ENCODE results near the gene GAS6. TPM values are rescaled to one million over a fixed set of nuclear protein-coding genes. Genes with fewer than 3 reads are reported as not detected.

GAS6 gene
- total RNA-seq, 6 donors from 2014 or later: 129 to 299 (median 180) TPM

- ATAC-seq (ENCODE audit: low FRiP score in 2 of 2) (peak in 1 of 2 donors; percentile 13), DNase-seq (peak in 1 of 2 donors; percentile 62)
- H3K9me3 ChIP-seq: no peaks in the 10 kb centered on the region
- H3K27ac ChIP-seq: no peak overlapping the region
- TF ChIP-seq POLR2A (IDR thresholded peaks at IDR 0.05): no peak
- TF ChIP-seq EP300 (IDR thresholded peaks at IDR 0.05): no peak
- TF ChIP-seq CTCF (IDR thresholded peaks at IDR 0.05): no peak
- TF ChIP-seq POLR2AphosphoS5 (IDR thresholded peaks at IDR 0.05): no peak
- H3K36me3 ChIP-seq: peaks cover 0 to 29% (median 2%) of the 10 kb centered on the region in 4 donors
- H3K27me3 ChIP-seq: no peaks in the 10 kb centered on the region
- no peak overlapping the region for H3K4me3 ChIP-seq
- no peaks in the 10 kb centered on the region for H3K4me1 ChIP-seq
- 92 to 93% methylated on average over 5 to 23 of the region's 23 CpGs for WGBS, 2 donors
These were observed 69.8 kb downstream of the GAS6 start for GRCh38 chr13:113794086-113794485.

- WGBS, 2 donors: 85 to 94% methylated on average over 3 to 15 of the region's 15 CpGs
- H3K9me3 ChIP-seq: no peaks in the 10 kb centered on the region
- H3K27me3 ChIP-seq: no peaks in the 10 kb centered on the region
- H3K36me3 ChIP-seq: peaks cover 0 to 29% (median 2%) of the 10 kb centered on the region in 4 donors
- no peak for ATAC-seq (ENCODE audit: low FRiP score in 2 of 2)
- H3K4me1 ChIP-seq: no peaks in the 10 kb centered on the region
- H3K27ac ChIP-seq: no peak overlapping the region
- DNase-seq: peak in 1 of 2 donors; percentile 62
- H3K4me3 ChIP-seq: no peak overlapping the region
- TF ChIP-seq POLR2AphosphoS5 (IDR thresholded peaks at IDR 0.05) (no peak), POLR2A (IDR thresholded peaks at IDR 0.05) (no peak), EP300 (IDR thresholded peaks at IDR 0.05) (no peak)
These were observed 70.2 kb downstream of the GAS6 start for GRCh38 chr13:113793718-113794085.

GRCh38 chr13:113792886-113793717 lies 70.8 kb downstream of the GAS6 start:
- Histone ChIP-seq H3K4me3 (no peak overlapping the region), H3K9me3 (no peaks in the 10 kb centered on the region), H3K4me1 (no peaks in the 10 kb centered on the region), H3K27ac (no peak overlapping the region), H3K36me3 (peaks cover 0 to 29% (median 2%) of the 10 kb centered on the region in 4 donors), H3K27me3 (no peaks in the 10 kb centered on the region)
- DNase-seq: no peak
- TF ChIP-seq EP300 (IDR thresholded peaks at IDR 0.05): no peak
- WGBS, 2 donors: 82 to 83% methylated on average over 18 to 33 of the region's 33 CpGs
- no peak for ATAC-seq (ENCODE audit: low FRiP score in 2 of 2)

- ATAC-seq (ENCODE audit: low FRiP score in 2 of 2) (no peak), DNase-seq (no peak)
- TF ChIP-seq POLR2AphosphoS5 (IDR thresholded peaks at IDR 0.05) (no peak), EP300 (IDR thresholded peaks at IDR 0.05) (no peak), POLR2A (IDR thresholded peaks at IDR 0.05) (no peak), CTCF (IDR thresholded peaks at IDR 0.05) (no peak)
- no peaks in the 10 kb centered on the region for H3K4me1 ChIP-seq
- H3K4me3 ChIP-seq: no peak overlapping the region
- H3K27ac ChIP-seq: no peak overlapping the region
- H3K9me3 ChIP-seq: no peaks in the 10 kb centered on the region
- no peaks in the 10 kb centered on the region for H3K27me3 ChIP-seq
- 67 to 80% methylated on average over 12 of the region's 12 CpGs for WGBS, 2 donors
- H3K36me3 ChIP-seq: peaks cover 0 to 29% (median 2%) of the 10 kb centered on the region in 4 donors
These were observed 71.6 kb downstream of the GAS6 start for GRCh38 chr13:113792236-113792770.

- no peaks in the 10 kb centered on the region for H3K27me3 ChIP-seq
- WGBS, 2 donors: 76 to 83% methylated on average over 19 of the region's 19 CpGs
- peaks cover 0 to 28% (median under 1%) of the 10 kb centered on the region in 4 donors for H3K36me3 ChIP-seq
- H3K9me3 ChIP-seq: no peaks in the 10 kb centered on the region
- ATAC-seq (ENCODE audit: low FRiP score in 2 of 2) (no peak), DNase-seq (peak in 1 of 2 donors; percentile 75)
- no peaks in the 10 kb centered on the region for H3K4me1 ChIP-seq
- TF ChIP-seq EP300 (IDR thresholded peaks at IDR 0.05) (no peak), CTCF (IDR thresholded peaks at IDR 0.05) (no peak), POLR2AphosphoS5 (IDR thresholded peaks at IDR 0.05) (no peak), POLR2A (IDR thresholded peaks at IDR 0.05) (no peak)
- no peak overlapping the region for H3K4me3 ChIP-seq
- H3K27ac ChIP-seq: no peak overlapping the region
These were observed 72.1 kb downstream of the GAS6 start for GRCh38 chr13:113791761-113792160.

Data from upper lobe of left lung (tissue), 6 donors.